Activated CD8-positive, alpha-beta T cell treated with anti-CD3 and anti-CD28 coated beads for 36 hours (primary cell): ENCODE measurements around the gene RABGAP1L. TPM values are rescaled to one million over a fixed set of nuclear protein-coding genes. Genes with fewer than 3 reads are reported as not detected.

Experiments used
- ATAC-seq: fragments of 200-7000 bp; cut with Tn5 transposase; one replicate; pipeline ENCODE4 v1.10.0; 2021; ENCODE audit warnings: mild to moderate bottlenecking, moderate library complexity
- CTCF ChIA-PET: fragments of 350-600 bp; sonication (Branson Sonifier 250); formaldehyde crosslinking; loops from one replicate; lab custom pipeline; 2021; ENCODE audit warnings: antibody characterized with exemption; lab: Charles Lee
- POLR2A ChIA-PET: fragments of 350-600 bp; sonication (Branson Sonifier 250); formaldehyde crosslinking; loops from one replicate; lab custom pipeline; 2021; ENCODE audit warnings: antibody characterized with exemption; lab: Charles Lee
- DNase-seq: peaks from one replicate; pipeline ENCODE4 v3.0.0-alpha.2; 2020
- H3K27ac Mint-ChIP-seq: one replicate; pipeline ENCODE4 v1.8.0; 2021; ENCODE audit warnings: mild to moderate bottlenecking, mixed read lengths
- H3K27me3 Mint-ChIP-seq: one replicate; pipeline ENCODE4 v1.8.0; 2021; ENCODE audit warnings: mixed read lengths
- H3K36me3 Mint-ChIP-seq: one replicate; pipeline ENCODE4 v1.8.0; 2021; ENCODE audit warnings: low read depth, mixed read lengths
- H3K4me1 Mint-ChIP-seq: one replicate; pipeline ENCODE4 v1.8.0; 2021; ENCODE audit warnings: low read depth, mixed read lengths
- H3K4me3 Mint-ChIP-seq: one replicate; pipeline ENCODE4 v1.8.0; 2021; ENCODE audit warnings: mild to moderate bottlenecking, moderate library complexity, mixed read lengths
- H3K9me3 Mint-ChIP-seq: one replicate; pipeline ENCODE4 v1.8.0; 2021; ENCODE audit warnings: mixed read lengths
- intact Hi-C: fragments of 100-400 bp; cut with micrococcal nuclease; formaldehyde crosslinking; loops from one replicate; pipeline ENCODE4 v1.10.0; 2022
- total RNA-seq, 2 experiments: library from RNA; stranded (reverse); gene quantifications; one replicate each; pipeline ENCODE4 v1.2.3, GENCODE V29; 2021
- TF ChIP-seq, protein P1 (sequence below): fragments of 200-600 bp; IDR thresholded peaks from one replicate; pipeline ENCODE4 v1.8.0; 2022; ENCODE audit warnings: antibody characterized with exemption, mild to moderate bottlenecking

RABGAP1L gene
- total RNA-seq, 2 experiments from 2014 or later = 26.9 to 29.4 TPM

DNA sequence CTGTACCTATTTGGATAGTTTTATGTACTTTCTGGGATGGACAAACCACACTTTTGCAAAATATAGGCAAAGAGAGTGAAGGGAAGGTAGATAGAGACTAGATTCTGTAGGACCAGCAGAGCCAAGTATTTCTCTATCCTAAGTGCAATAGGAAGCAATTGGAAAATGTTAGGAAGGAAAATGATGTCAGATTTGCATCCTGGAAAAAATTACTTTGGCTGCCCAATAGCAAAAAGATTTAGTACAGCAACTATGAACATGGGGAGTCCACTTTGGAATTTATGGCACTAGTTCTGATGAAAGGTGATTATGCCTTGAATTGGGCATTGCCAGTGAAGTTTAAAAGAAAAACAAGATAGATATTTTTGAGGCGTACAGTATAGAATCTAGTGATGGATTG lies 789.7 kb downstream of the RABGAP1L start:
- ATAC-seq = no peak
- Mint-ChIP-seq H3K27ac (no peak overlapping the region), H3K9me3 (no peaks in the 10 kb centered on the region), H3K4me1 (peaks cover 1% of the 10 kb centered on the region), H3K4me3 (no peak overlapping the region), H3K27me3 (no peaks in the 10 kb centered on the region), H3K36me3 (no peaks in the 10 kb centered on the region)
- TF ChIP-seq, protein P1, sequence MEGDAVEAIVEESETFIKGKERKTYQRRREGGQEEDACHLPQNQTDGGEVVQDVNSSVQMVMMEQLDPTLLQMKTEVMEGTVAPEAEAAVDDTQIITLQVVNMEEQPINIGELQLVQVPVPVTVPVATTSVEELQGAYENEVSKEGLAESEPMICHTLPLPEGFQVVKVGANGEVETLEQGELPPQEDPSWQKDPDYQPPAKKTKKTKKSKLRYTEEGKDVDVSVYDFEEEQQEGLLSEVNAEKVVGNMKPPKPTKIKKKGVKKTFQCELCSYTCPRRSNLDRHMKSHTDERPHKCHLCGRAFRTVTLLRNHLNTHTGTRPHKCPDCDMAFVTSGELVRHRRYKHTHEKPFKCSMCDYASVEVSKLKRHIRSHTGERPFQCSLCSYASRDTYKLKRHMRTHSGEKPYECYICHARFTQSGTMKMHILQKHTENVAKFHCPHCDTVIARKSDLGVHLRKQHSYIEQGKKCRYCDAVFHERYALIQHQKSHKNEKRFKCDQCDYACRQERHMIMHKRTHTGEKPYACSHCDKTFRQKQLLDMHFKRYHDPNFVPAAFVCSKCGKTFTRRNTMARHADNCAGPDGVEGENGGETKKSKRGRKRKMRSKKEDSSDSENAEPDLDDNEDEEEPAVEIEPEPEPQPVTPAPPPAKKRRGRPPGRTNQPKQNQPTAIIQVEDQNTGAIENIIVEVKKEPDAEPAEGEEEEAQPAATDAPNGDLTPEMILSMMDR = no peak
- intact Hi-C loops = no loop called here
- DNase-seq = no peak
- ChIA-PET POLR2A (interaction anchor here (1.1 to 1.8 kb wide), 2 partner anchors 9 to 16 kb away, joined by 4 to 5 read pairs; no protein-coding TSS in a partner anchor), CTCF (no interaction called here)

DNA sequence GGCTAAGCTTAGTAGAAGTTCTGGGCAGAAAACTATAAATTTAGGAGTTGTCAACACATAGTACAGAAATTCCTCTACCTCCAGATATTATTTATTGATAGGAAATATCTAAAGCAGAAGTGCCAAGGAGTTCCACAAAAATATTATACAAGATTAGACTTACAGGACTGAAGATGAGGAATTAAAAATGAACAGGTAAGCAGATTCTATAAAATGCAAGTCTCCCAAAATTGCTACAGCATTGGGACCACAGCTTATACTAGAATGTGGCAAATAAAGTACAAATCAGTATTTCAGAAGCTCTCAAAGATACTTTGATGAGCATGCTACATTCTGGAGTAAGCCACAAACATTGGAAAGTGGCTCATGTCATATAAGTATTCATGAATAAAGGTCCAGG lies 790.3 kb downstream of the RABGAP1L start:
- Mint-ChIP-seq H3K27ac (no peak overlapping the region), H3K9me3 (no peaks in the 10 kb centered on the region), H3K27me3 (no peaks in the 10 kb centered on the region), H3K4me3 (no peak overlapping the region), H3K4me1 (peaks cover 5% of the 10 kb centered on the region), H3K36me3 (no peaks in the 10 kb centered on the region)
- ChIA-PET POLR2A (interaction anchor here (1.1 to 1.8 kb wide), 2 partner anchors 8 to 15 kb away, joined by 4 to 5 read pairs; no protein-coding TSS in a partner anchor), CTCF (no interaction called here)
- intact Hi-C loops = no loop called here
- TF ChIP-seq, protein P1 = no peak
- no peak for ATAC-seq
- no peak for DNase-seq

DNA sequence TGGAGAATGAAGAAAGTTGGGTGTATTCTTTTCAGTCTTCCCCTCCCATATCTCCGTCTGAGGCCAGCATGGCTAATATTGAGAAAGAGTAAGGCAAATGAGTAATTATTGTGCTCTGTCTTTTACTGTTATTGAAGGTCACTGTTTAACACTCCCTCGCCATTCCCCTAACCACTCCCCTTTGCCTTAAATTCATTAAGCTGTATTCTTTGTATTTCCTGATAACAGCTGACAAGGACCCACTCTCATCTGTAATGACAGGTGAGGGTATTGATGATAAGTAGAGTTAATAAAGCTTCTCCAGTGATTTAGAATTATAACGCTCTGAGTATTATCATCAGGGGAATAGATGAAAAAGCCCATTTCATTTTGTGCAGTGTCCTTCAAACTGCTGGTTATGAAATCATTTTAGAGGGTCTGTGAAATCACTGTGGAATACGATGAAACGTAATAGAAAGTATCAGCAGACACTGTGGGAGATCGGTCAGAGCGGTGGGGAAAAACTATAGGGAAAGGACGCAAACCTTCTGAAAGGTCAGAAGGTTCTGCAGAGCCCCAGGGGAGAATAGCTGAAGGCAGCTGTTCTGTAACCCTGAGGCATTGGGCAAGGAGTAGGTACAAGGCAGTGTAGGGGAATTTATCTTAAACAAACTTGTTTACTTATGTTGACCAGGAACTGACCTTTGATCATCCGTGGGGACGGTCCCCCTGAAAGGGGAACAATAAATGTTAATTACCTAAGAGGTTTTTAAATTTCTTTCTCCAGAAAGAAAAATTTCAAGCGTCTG lies 794.2 kb downstream of the RABGAP1L start:
- DNase-seq = no peak
- H3K9me3 Mint-ChIP-seq = no peaks in the 10 kb centered on the region
- no peaks in the 10 kb centered on the region for H3K27me3 Mint-ChIP-seq
- H3K4me3 Mint-ChIP-seq = no peak overlapping the region
- POLR2A ChIA-PET = no interaction called here
- intact Hi-C loops = no loop called here
- no peaks in the 10 kb centered on the region for H3K36me3 Mint-ChIP-seq
- TF ChIP-seq, protein P1 = no peak
- H3K4me1 Mint-ChIP-seq = peaks cover 26% of the 10 kb centered on the region
- H3K27ac Mint-ChIP-seq = no peak overlapping the region
- CTCF ChIA-PET = interaction anchor here (0.9 to 1.6 kb wide), 3 partner anchors 11 to 153 kb away, joined by 3 read pairs; no protein-coding TSS in a partner anchor
- no peak for ATAC-seq

DNA sequence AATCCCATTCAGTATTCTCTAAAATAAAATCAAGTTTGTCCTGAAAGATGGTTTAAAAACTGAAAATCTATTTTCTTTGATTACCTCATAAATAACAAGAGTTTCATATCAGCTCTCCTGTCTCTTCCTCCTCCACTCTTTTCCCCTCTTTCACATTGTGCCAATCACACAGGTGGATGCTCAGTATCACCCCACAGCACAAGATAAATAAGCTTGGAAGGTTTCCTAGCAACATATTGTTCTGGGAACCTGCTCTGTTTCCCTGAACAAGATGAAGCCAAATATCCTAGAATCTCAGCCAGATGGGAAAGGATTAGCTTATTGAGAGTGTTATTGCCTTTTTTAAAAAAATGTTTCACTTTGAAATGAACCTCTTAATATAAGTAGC lies 794.7 kb downstream of the RABGAP1L start:
- Mint-ChIP-seq H3K27ac (peak overlapping the region; percentile 27), H3K4me3 (no peak overlapping the region), H3K4me1 (peaks cover 27% of the 10 kb centered on the region), H3K9me3 (no peaks in the 10 kb centered on the region), H3K36me3 (no peaks in the 10 kb centered on the region), H3K27me3 (no peaks in the 10 kb centered on the region)
- no peak for ATAC-seq
- DNase-seq = no peak
- intact Hi-C loops = no loop called here
- TF ChIP-seq, protein P1 = no peak
- ChIA-PET POLR2A (no interaction called here), CTCF (interaction anchor here (0.9 to 1.6 kb wide), 4 partner anchors 11 to 154 kb away, joined by 3 read pairs; no protein-coding TSS in a partner anchor)
